K562 treated with DMSO at 1 percent for 4 hours (cell line): ENCODE measurements around the gene PIWIL4. TPM values are rescaled to one million over a fixed set of nuclear protein-coding genes. Genes with fewer than 3 reads are reported as not detected.

ENCODE experiments used
- total RNA-seq: library from RNA; unstranded; fragments of 300-600 nt; gene quantifications from 2 replicates; pipeline ENCODE4 v1.2.3, GENCODE V29; 2022; ENCODE audit not compliant: insufficient read depth

Gene PIWIL4
- 5.7 and 6.3 TPM in 2 replicates for total RNA-seq

DNA sequence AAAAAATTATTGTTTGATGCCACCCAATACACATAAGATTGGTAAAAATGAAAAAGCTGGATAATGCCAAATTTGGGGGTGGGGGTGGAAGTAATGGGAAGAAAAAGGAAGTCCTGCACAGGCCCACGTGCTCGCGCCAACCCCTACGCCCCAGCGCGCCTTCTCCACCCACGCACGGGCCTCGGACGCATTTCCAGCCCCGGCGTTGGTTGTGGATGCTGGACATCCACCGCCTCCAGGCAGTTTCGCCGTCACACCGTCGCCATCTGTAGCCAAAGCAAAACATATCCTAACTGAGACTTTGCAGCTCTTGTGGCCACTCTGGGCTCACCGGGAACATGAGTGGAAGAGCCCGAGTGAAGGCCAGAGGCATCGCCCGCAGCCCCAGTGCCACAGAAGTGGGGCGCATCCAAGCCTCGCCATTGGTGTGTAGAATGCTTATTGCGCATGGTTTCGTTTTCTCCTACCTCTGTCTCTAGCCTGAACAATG, at the start of gene PIWIL4:
Gene PIWIL4, plus strand, starts transcription at position 188 of the 490 bp plus-strand sequence. Its CDS starts 151 bp downstream, at position 339.

DNA sequence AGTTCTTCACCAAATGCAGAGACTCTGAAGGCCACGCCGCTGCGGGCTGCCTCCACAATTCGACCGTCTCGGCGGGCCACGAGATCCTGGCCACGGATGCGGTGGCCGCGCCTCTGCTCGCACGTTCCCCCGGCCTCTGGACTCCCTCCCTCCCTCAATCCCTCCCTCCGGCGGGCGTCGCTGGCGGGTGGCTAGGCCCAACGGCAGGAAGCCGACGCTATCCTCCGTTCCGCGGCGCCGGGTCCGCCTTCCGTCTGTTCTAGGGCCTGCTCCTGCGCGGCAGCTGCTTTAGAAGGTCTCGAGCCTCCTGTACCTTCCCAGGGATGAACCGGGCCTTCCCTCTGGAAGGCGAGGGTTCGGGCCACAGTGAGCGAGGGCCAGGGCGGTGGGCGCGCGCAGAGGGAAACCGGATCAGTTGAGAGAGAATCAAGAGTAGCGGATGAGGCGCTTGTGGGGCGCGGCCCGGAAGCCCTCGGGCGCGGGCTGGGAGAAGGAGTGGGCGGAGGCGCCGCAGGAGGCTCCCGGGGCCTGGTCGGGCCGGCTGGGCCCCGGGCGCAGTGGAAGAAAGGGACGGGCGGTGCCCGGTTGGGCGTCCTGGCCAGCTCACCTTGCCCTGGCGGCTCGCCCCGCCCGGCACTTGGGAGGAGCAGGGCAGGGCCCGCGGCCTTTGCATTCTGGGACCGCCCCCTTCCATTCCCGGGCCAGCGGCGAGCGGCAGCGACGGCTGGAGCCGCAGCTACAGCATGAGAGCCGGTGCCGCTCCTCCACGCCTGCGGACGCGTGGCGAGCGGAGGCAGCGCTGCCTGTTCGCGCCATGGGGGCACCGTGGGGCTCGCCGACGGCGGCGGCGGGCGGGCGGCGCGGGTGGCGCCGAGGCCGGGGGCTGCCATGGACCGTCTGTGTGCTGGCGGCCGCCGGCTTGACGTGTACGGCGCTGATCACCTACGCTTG, 23.2 kb upstream of the PIWIL4 start, which contains the start of gene FUT4:
Gene FUT4, plus strand, starts transcription at position 227 of the 951 bp plus-strand sequence. Its CDS starts 213 bp downstream, at position 440.

Other genes starting within 250 kb of the PIWIL4 start
- gene GPR83, start 165.9 kb upstream of the PIWIL4 start, total RNA-seq = 0.44 and 0.69 TPM in 2 replicates
- 8.6 and 8.8 TPM in 2 replicates for gene MRE11, start 73.5 kb upstream of the PIWIL4 start, total RNA-seq
- gene ANKRD49, start 73.4 kb upstream of the PIWIL4 start, total RNA-seq = 13.4 and 18.1 TPM in 2 replicates
- gene C11orf97, start 54.9 kb upstream of the PIWIL4 start, total RNA-seq = not detected in 2 replicates
- 3.0 and 3.3 TPM in 2 replicates for gene FUT4, start 23.4 kb upstream of the PIWIL4 start, total RNA-seq
- 7.8 and 8.6 TPM in 2 replicates for gene AMOTL1, start 201.0 kb downstream of the PIWIL4 start, total RNA-seq